HepG2 (cell line): ENCODE measurements around the gene TSKU.

ENCODE experiments used
- ZNF720 ChIP-seq: sonication (generic); formaldehyde crosslinking; IDR thresholded peaks from 2 replicates; pipeline ENCODE4 v1.4.0; 2020; ENCODE audit warnings: missing genetic modification reagents
- TF ChIP-seq, protein P1 (sequence below): sonication (generic); formaldehyde crosslinking; IDR thresholded peaks from 2 replicates; pipeline ENCODE4 v1.9.0; 2021; ENCODE audit warnings: missing genetic modification reagents, borderline replicate concordance

DNA sequence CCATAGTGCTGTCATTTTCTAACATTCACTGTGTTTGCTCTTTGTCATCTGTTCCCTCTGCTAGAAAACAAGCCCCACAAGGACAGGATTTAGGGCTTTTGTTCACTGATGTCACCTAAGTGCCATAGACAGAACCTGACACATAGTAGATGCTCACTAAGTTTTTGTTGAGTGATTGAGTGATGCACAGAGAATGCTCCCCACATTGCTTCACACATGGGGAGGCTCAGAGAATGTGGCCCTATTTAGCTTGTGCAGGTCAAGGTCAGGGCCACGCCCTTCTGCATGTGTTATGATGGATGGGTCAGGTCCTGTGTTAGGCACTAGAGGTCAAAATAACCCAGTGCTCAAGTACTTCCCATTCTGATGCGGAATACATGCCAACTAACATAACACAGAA, 33.1 kb upstream of the TSKU start:
- TF ChIP-seq ZNF720 (CRISPR knock-in tag), result no peak
- TF ChIP-seq, protein P1, sequence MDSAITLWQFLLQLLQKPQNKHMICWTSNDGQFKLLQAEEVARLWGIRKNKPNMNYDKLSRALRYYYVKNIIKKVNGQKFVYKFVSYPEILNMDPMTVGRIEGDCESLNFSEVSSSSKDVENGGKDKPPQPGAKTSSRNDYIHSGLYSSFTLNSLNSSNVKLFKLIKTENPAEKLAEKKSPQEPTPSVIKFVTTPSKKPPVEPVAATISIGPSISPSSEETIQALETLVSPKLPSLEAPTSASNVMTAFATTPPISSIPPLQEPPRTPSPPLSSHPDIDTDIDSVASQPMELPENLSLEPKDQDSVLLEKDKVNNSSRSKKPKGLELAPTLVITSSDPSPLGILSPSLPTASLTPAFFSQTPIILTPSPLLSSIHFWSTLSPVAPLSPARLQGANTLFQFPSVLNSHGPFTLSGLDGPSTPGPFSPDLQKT (CRISPR knock-in tag), result no peak
